Measurements from ENCODE around the gene PIEZO2. TPM values are rescaled to one million over a fixed set of nuclear protein-coding genes. Genes with fewer than 3 reads are reported as not detected.

The PIEZO2 gene
- total RNA-seq, 1 donor from 2014 or later: 5.3 TPM

GRCh38 chr18:10671441-10671840 lies 477.9 kb downstream of the PIEZO2 start:
- peaks cover 6% of the 10 kb centered on the region for H3K36me3 Mint-ChIP-seq (ENCODE audit: low read depth, unreplicated experiment)
- peaks cover 4% of the 10 kb centered on the region for H3K27me3 Mint-ChIP-seq (ENCODE audit: low read depth, unreplicated experiment)
- Histone ChIP-seq H3K36me3 (ENCODE audit: insufficient read depth, low read length) (no peaks in the 10 kb centered on the region), H3K4me2 (ENCODE audit: low read length) (no peak overlapping the region), H3K27ac (ENCODE audit: low read depth, low read length) (no peak overlapping the region), H3K4me1 (ENCODE audit: insufficient read depth, low read length) (no peaks in the 10 kb centered on the region), H2AFZ (ENCODE audit: low read depth, low read length) (no peak overlapping the region), H3K4me3 (ENCODE audit: insufficient read depth, low read depth, low read length) (no peak overlapping the region), H3K9me3 (ENCODE audit: insufficient read depth, low read depth, low read length) (no peaks in the 10 kb centered on the region), H3K79me2 (ENCODE audit: insufficient read depth, low read length) (no peaks in the 10 kb centered on the region), H4K20me1 (ENCODE audit: insufficient read depth, low read length) (no peaks in the 10 kb centered on the region), H3K27me3 (ENCODE audit: insufficient read depth, low read length) (peaks cover 4% of the 10 kb centered on the region), H3K9ac (ENCODE audit: low read length) (no peak overlapping the region)
- H3K9me3 Mint-ChIP-seq (ENCODE audit: unreplicated experiment): peaks cover 2% of the 10 kb centered on the region
- H3K4me3 Mint-ChIP-seq (ENCODE audit: unreplicated experiment): no peak overlapping the region
- TF ChIP-seq CTCF (IDR thresholded peaks at IDR 0.05; ENCODE audit: insufficient read depth, low read depth, low read length): no peak
- TF ChIP-seq EZH2 (IDR thresholded peaks at IDR 0.05; ENCODE audit: insufficient read depth, low read length): no peak
- H3K4me1 Mint-ChIP-seq (ENCODE audit: low read depth, unreplicated experiment): no peaks in the 10 kb centered on the region
- H3K27ac Mint-ChIP-seq (ENCODE audit: unreplicated experiment): no peak overlapping the region
- FAIRE-seq (no peak), DNase-seq (ENCODE audit: low read depth) (no peak)

DNA sequence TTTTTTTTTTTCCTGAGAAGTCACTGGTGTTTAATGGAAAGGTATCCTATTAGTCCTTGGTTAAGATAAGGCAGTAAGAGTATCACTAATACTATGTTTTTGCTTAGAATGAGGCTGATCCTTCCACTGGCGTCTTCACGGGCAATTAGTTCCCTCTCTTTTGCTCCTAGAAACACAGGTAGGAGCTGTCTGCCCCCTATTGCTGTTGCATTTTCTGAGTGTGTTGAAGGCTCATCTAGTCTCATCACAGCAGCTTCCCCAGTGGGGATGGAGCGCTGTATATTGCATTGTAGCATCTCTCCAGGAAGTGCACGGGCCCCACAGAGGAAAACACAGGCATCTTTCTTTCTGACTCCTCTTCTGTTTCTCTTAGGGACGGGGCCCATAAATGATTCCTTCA lies 478.5 kb downstream of the PIEZO2 start:
- no peak overlapping the region for H3K4me3 Mint-ChIP-seq (ENCODE audit: unreplicated experiment)
- H3K36me3 Mint-ChIP-seq (ENCODE audit: low read depth, unreplicated experiment): peaks cover 2% of the 10 kb centered on the region
- Histone ChIP-seq H3K4me2 (ENCODE audit: low read length) (no peak overlapping the region), H3K9me3 (ENCODE audit: insufficient read depth, low read depth, low read length) (no peaks in the 10 kb centered on the region), H4K20me1 (ENCODE audit: insufficient read depth, low read length) (no peaks in the 10 kb centered on the region), H3K4me1 (ENCODE audit: insufficient read depth, low read length) (no peaks in the 10 kb centered on the region), H2AFZ (ENCODE audit: low read depth, low read length) (no peak overlapping the region), H3K9ac (ENCODE audit: low read length) (no peak overlapping the region), H3K27ac (ENCODE audit: low read depth, low read length) (no peak overlapping the region), H3K27me3 (ENCODE audit: insufficient read depth, low read length) (peaks cover 4% of the 10 kb centered on the region), H3K79me2 (ENCODE audit: insufficient read depth, low read length) (no peaks in the 10 kb centered on the region), H3K4me3 (ENCODE audit: insufficient read depth, low read depth, low read length) (no peak overlapping the region), H3K36me3 (ENCODE audit: insufficient read depth, low read length) (no peaks in the 10 kb centered on the region)
- H3K27me3 Mint-ChIP-seq (ENCODE audit: low read depth, unreplicated experiment): peaks cover 6% of the 10 kb centered on the region
- TF ChIP-seq CTCF (IDR thresholded peaks at IDR 0.05; ENCODE audit: insufficient read depth, low read depth, low read length) (no peak), EZH2 (IDR thresholded peaks at IDR 0.05; ENCODE audit: insufficient read depth, low read length) (no peak)
- DNase-seq (ENCODE audit: low read depth) (no peak), FAIRE-seq (no peak)
- no peaks in the 10 kb centered on the region for H3K4me1 Mint-ChIP-seq (ENCODE audit: low read depth, unreplicated experiment)
- H3K9me3 Mint-ChIP-seq (ENCODE audit: unreplicated experiment): peaks cover 2% of the 10 kb centered on the region
- H3K27ac Mint-ChIP-seq (ENCODE audit: unreplicated experiment): no peak overlapping the region

DNA sequence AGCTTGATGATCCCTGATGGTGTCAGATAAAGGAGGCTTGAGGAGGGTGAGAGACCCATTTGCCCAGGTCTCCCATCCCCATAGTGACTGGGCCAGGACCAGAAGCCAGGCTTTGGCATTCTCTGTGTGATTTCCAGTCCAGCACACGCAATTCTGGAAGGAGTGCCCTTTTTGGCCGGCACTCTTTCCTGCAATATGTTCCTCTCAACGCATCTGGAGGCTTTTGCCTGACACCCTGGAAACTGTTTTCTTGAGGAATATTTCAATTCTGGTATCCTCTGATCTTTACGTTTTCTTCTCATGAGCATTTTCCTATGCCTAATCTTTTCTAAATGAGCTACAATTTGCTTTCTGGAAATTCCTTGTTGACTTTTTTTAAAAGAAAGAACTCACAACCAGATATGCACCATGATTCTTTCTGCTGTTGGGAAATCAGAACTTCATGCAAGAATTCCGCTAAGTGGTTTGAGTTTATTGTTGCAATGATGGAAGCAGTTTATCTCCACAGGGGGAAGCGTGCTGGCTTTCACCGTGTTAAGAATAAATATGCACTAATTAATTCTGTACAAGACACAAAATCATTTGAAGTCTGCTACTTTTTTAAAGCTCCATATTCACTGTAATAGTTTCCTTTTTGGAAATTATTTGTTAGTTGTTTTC lies 479.8 kb downstream of the PIEZO2 start:
- Histone ChIP-seq H3K27ac (ENCODE audit: low read depth, low read length) (no peak overlapping the region), H3K27me3 (ENCODE audit: insufficient read depth, low read length) (peaks cover 4% of the 10 kb centered on the region), H3K36me3 (ENCODE audit: insufficient read depth, low read length) (no peaks in the 10 kb centered on the region), H3K4me3 (ENCODE audit: insufficient read depth, low read depth, low read length) (no peak overlapping the region), H3K4me1 (ENCODE audit: insufficient read depth, low read length) (no peaks in the 10 kb centered on the region), H4K20me1 (ENCODE audit: insufficient read depth, low read length) (no peaks in the 10 kb centered on the region), H3K9me3 (ENCODE audit: insufficient read depth, low read depth, low read length) (no peaks in the 10 kb centered on the region), H3K4me2 (ENCODE audit: low read length) (no peak overlapping the region), H2AFZ (ENCODE audit: low read depth, low read length) (no peak overlapping the region), H3K9ac (ENCODE audit: low read length) (no peak overlapping the region), H3K79me2 (ENCODE audit: insufficient read depth, low read length) (no peaks in the 10 kb centered on the region)
- peaks cover 13% of the 10 kb centered on the region for H3K27me3 Mint-ChIP-seq (ENCODE audit: low read depth, unreplicated experiment)
- TF ChIP-seq CTCF (IDR thresholded peaks at IDR 0.05; ENCODE audit: insufficient read depth, low read depth, low read length) (no peak), EZH2 (IDR thresholded peaks at IDR 0.05; ENCODE audit: insufficient read depth, low read length) (no peak)
- peaks cover 2% of the 10 kb centered on the region for H3K9me3 Mint-ChIP-seq (ENCODE audit: unreplicated experiment)
- no peaks in the 10 kb centered on the region for H3K36me3 Mint-ChIP-seq (ENCODE audit: low read depth, unreplicated experiment)
- no peak for FAIRE-seq
- H3K4me3 Mint-ChIP-seq (ENCODE audit: unreplicated experiment): no peak overlapping the region
- DNase-seq (ENCODE audit: low read depth): no peak
- no peaks in the 10 kb centered on the region for H3K4me1 Mint-ChIP-seq (ENCODE audit: low read depth, unreplicated experiment)
- no peak overlapping the region for H3K27ac Mint-ChIP-seq (ENCODE audit: unreplicated experiment)
